ENCODE data around the gene MRM1.

MRM1 gene

GRCh38 chr17:36601303-36602029 is at the start of gene MRM1:
Gene MRM1 (plus strand): TSS chr17:36601583. CDS start chr17:36601811, 228 bp downstream.
- peaks cover 48% of the 10 kb centered on the region for H3K4me1 Mint-ChIP-seq
- H3K9me3 Mint-ChIP-seq = no peaks in the 10 kb centered on the region
- ATAC-seq = peak; percentile 95
- peak within 1 kb of the TSS; percentile 93 for H3K27ac Mint-ChIP-seq
- H3K27me3 Mint-ChIP-seq = no peaks in the 10 kb centered on the region
- peaks cover 22% of the 10 kb centered on the region for H3K36me3 Mint-ChIP-seq
- peak within 1 kb of the TSS; percentile 87 for H3K4me3 Mint-ChIP-seq

- H3K4me3 Mint-ChIP-seq = no peak overlapping the region
- no peak for ATAC-seq
- H3K9me3 Mint-ChIP-seq = no peaks in the 10 kb centered on the region
- H3K4me1 Mint-ChIP-seq = peaks cover 54% of the 10 kb centered on the region
- peaks cover 33% of the 10 kb centered on the region for H3K36me3 Mint-ChIP-seq
- H3K27me3 Mint-ChIP-seq = no peaks in the 10 kb centered on the region
- H3K27ac Mint-ChIP-seq = no peak overlapping the region
These were observed 47.9 kb upstream of the MRM1 start for GRCh38 chr17:36553459-36553858.

- no peaks in the 10 kb centered on the region for H3K9me3 Mint-ChIP-seq
- H3K4me3 Mint-ChIP-seq = no peak overlapping the region
- H3K27ac Mint-ChIP-seq = peak overlapping the region; percentile 40
- ATAC-seq = no peak
- peaks cover 39% of the 10 kb centered on the region for H3K36me3 Mint-ChIP-seq
- H3K27me3 Mint-ChIP-seq = no peaks in the 10 kb centered on the region
- H3K4me1 Mint-ChIP-seq = peaks cover 11% of the 10 kb centered on the region
These were observed 35.3 kb upstream of the MRM1 start for GRCh38 chr17:36566081-36566480.

GRCh38 chr17:36575028-36575427 is 26.4 kb upstream of the MRM1 start:
- H3K36me3 Mint-ChIP-seq = peaks cover 27% of the 10 kb centered on the region

GRCh38 chr17:36576793-36577192 is 24.6 kb upstream of the MRM1 start:
- no peak overlapping the region for H3K27ac Mint-ChIP-seq
- H3K9me3 Mint-ChIP-seq = no peaks in the 10 kb centered on the region
- peaks cover 10% of the 10 kb centered on the region for H3K4me1 Mint-ChIP-seq
- H3K4me3 Mint-ChIP-seq = no peak overlapping the region
- H3K27me3 Mint-ChIP-seq = no peaks in the 10 kb centered on the region
- peaks cover 43% of the 10 kb centered on the region for H3K36me3 Mint-ChIP-seq
- no peak for ATAC-seq

More at GRCh38 chr17:36575028-36575427, 26.4 kb upstream of the MRM1 start:
- no peaks in the 10 kb centered on the region for H3K9me3 Mint-ChIP-seq
- H3K4me1 Mint-ChIP-seq = peaks cover 6% of the 10 kb centered on the region
- no peak overlapping the region for H3K4me3 Mint-ChIP-seq
- H3K27ac Mint-ChIP-seq = no peak overlapping the region
- no peaks in the 10 kb centered on the region for H3K27me3 Mint-ChIP-seq
- ATAC-seq = no peak

- Mint-ChIP-seq H3K27me3 (no peaks in the 10 kb centered on the region), H3K36me3 (peaks cover 35% of the 10 kb centered on the region), H3K4me3 (no peak overlapping the region), H3K27ac (no peak overlapping the region), H3K4me1 (peaks cover 4% of the 10 kb centered on the region), H3K9me3 (no peaks in the 10 kb centered on the region)
- no peak for ATAC-seq
These were observed 22.7 kb upstream of the MRM1 start for GRCh38 chr17:36578671-36579070.

- no peak overlapping the region for H3K4me3 Mint-ChIP-seq
- no peaks in the 10 kb centered on the region for H3K27me3 Mint-ChIP-seq
- H3K9me3 Mint-ChIP-seq = no peaks in the 10 kb centered on the region
- no peak overlapping the region for H3K27ac Mint-ChIP-seq
- peaks cover 4% of the 10 kb centered on the region for H3K4me1 Mint-ChIP-seq
- H3K36me3 Mint-ChIP-seq = peaks cover 33% of the 10 kb centered on the region
- no peak for ATAC-seq
These were observed 17.6 kb upstream of the MRM1 start for GRCh38 chr17:36583787-36584186.

- H3K9me3 Mint-ChIP-seq = no peaks in the 10 kb centered on the region
These were observed 15.2 kb upstream of the MRM1 start for GRCh38 chr17:36586138-36586537.

GRCh38 chr17:36590082-36590481 is 11.3 kb upstream of the MRM1 start:
- Mint-ChIP-seq H3K4me3 (no peak overlapping the region), H3K9me3 (no peaks in the 10 kb centered on the region), H3K27me3 (no peaks in the 10 kb centered on the region), H3K27ac (no peak overlapping the region), H3K36me3 (peaks cover 19% of the 10 kb centered on the region), H3K4me1 (peaks cover 29% of the 10 kb centered on the region)
- no peak for ATAC-seq

More at GRCh38 chr17:36586138-36586537, 15.2 kb upstream of the MRM1 start:
- no peak overlapping the region for H3K4me3 Mint-ChIP-seq
- peaks cover 24% of the 10 kb centered on the region for H3K36me3 Mint-ChIP-seq
- no peak for ATAC-seq
- H3K27me3 Mint-ChIP-seq = no peaks in the 10 kb centered on the region
- peaks cover 6% of the 10 kb centered on the region for H3K4me1 Mint-ChIP-seq
- H3K27ac Mint-ChIP-seq = no peak overlapping the region

- H3K4me1 Mint-ChIP-seq = peaks cover 29% of the 10 kb centered on the region
- H3K9me3 Mint-ChIP-seq = no peaks in the 10 kb centered on the region
- peak; percentile 96 for ATAC-seq
- peaks cover 11% of the 10 kb centered on the region for H3K36me3 Mint-ChIP-seq
- peak within 1 kb of the TSS; percentile 82 for H3K4me3 Mint-ChIP-seq
- H3K27me3 Mint-ChIP-seq = no peaks in the 10 kb centered on the region
- peak within 1 kb of the TSS; percentile 26 for H3K27ac Mint-ChIP-seq
These were observed 9.7 kb upstream of the MRM1 start, which contains the start of gene DHRS11 for GRCh38 chr17:36591434-36592315. Gene DHRS11 (plus strand): TSS chr17:36591879. CDS start chr17:36592010, 131 bp downstream.

GRCh38 chr17:36592316-36592715 is 9.1 kb upstream of the MRM1 start:
- peak; percentile 16 for ATAC-seq
- Mint-ChIP-seq H3K9me3 (no peaks in the 10 kb centered on the region), H3K36me3 (peaks cover 11% of the 10 kb centered on the region), H3K27ac (peak overlapping the region; percentile 26), H3K4me3 (peak overlapping the region; percentile 82), H3K27me3 (no peaks in the 10 kb centered on the region), H3K4me1 (peaks cover 29% of the 10 kb centered on the region)

GRCh38 chr17:36592716-36593321 is 8.6 kb upstream of the MRM1 start:
- H3K27me3 Mint-ChIP-seq = no peaks in the 10 kb centered on the region

GRCh38 chr17:36593656-36594316 is 7.6 kb upstream of the MRM1 start:
- Mint-ChIP-seq H3K9me3 (no peaks in the 10 kb centered on the region), H3K4me1 (peaks cover 29% of the 10 kb centered on the region), H3K4me3 (no peak overlapping the region), H3K27ac (no peak overlapping the region), H3K27me3 (no peaks in the 10 kb centered on the region), H3K36me3 (peaks cover 11% of the 10 kb centered on the region)
- ATAC-seq = no peak

More at GRCh38 chr17:36592716-36593321, 8.6 kb upstream of the MRM1 start:
- peak overlapping the region; percentile 82 for H3K4me3 Mint-ChIP-seq
- ATAC-seq = no peak
- H3K27ac Mint-ChIP-seq = peak overlapping the region; percentile 26
- H3K9me3 Mint-ChIP-seq = no peaks in the 10 kb centered on the region
- peaks cover 11% of the 10 kb centered on the region for H3K36me3 Mint-ChIP-seq
- peaks cover 29% of the 10 kb centered on the region for H3K4me1 Mint-ChIP-seq

- H3K27me3 Mint-ChIP-seq = no peaks in the 10 kb centered on the region
These were observed 6.6 kb upstream of the MRM1 start for GRCh38 chr17:36594626-36595401.

More at GRCh38 chr17:36594626-36595401, 6.6 kb upstream of the MRM1 start:
- no peak for ATAC-seq
- Mint-ChIP-seq H3K9me3 (no peaks in the 10 kb centered on the region), H3K4me1 (peaks cover 29% of the 10 kb centered on the region), H3K4me3 (no peak overlapping the region), H3K36me3 (peaks cover 4% of the 10 kb centered on the region), H3K27ac (no peak overlapping the region)
